ENCODE data around the gene RBM38. TPM values are rescaled to one million over a fixed set of nuclear protein-coding genes. Genes with fewer than 3 reads are reported as not detected.

Gene RBM38
- polyA plus RNA-seq, 12 donors = 38.3 to 92.5 (median 54.2) TPM; not detected in 1

DNA sequence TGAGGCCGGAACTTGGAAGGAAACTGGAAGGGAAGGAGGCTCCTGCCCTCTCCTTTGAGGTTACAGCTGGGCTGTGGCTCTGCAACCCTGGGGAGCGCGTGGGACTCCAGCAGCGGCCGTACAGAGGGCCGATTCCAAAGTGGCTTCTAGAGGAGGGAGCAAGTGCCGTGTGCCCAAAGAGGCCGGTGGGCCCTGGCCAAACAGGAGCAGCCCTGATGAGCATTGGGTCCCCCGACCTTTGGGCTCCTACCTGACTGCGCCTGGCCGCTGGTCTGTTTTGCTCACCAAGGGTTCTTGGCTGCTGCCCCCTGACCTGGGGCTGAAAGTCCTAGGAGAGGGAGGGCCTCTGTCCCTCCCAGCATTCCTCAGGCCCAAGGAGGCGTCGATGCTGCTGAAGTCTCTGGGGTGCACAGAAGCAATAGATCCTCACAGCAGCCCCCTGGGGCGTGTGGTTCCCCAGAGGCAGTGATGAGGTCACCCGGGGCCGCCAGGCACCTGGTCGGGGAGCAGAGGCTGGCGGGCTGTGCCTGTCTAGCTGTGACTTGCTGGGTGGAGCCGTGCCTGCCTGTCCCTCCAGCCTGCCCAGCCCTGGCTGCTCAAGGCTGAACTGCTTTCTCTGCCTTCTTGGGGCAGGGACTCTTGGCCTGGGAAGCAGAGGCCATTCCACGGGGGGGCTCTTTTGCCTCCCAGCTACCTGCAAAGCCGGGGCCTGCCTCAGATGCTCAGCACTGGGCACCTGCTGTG lies 9.8 kb downstream of the RBM38 start:
- no peak for DNase-seq

- DNase-seq = no peak
Measured at GRCh38 chr20:57401565-57401918, 10.3 kb downstream of the RBM38 start.

GRCh38 chr20:57402206-57403125 lies 11.3 kb downstream of the RBM38 start:
- no peak for DNase-seq

GRCh38 chr20:57403216-57403615 lies 12.0 kb downstream of the RBM38 start:
- DNase-seq = no peak

DNA sequence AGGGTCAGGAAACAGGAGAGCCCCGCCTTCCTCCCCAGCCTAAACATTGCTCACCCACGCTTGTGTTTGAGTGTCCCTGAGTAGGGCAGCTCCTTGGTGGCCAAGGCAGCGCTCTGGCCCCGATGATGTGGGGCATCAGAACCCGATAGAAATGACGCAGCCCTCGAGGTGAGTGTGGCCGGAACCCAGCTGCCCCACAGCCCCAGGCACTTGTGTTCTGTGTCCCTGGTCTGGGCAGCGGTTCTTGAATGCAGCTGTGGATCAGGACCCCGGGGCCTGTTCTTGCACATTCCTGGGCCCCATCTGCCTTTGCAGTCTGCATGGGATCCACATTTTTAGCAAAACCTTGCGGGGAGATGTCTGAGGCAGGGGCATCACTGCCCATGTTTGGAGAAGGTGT lies 12.8 kb downstream of the RBM38 start:
- no peak for DNase-seq

- no peak for DNase-seq
Measured at GRCh38 chr20:57404419-57405072, 13.3 kb downstream of the RBM38 start.

DNA sequence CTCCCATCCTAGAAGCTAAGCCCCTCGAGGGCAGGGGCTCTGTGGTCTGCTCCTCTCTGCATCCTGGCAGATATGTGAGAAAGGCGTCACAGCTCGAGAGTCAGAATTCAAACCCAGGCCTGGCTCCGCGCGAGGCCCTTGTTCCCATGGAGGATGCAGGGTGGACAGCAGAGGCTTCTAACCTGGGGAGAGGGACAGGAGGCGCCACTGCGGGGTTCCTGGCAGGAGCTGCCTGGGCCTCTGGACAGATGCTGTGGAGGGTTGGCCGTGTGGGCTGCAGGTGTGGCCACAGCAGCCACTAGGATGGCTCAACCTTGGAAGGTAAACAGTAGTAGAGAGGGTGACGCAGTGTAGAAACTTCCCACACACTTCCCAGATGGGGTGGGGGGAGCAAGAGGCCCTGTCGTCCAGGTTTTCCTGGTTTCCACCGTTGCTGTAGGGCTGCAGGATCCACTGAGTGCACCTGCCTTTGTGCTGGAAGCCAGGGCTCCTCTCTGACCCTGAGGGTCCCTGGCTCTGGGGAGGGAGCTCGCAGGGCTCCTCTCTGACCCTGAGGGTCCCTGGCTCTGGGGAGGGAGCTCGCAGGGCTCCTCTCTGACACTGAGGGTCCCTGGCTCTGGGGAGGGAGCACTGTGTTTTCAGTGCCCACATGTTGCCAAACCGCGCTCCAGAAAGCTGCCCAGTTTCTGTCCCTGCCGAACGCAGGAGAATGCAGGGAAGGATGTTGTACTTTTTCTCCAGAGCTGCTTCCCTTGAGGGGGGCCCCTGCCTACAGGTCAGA lies 14.2 kb downstream of the RBM38 start:
- DNase-seq = no peak

DNA sequence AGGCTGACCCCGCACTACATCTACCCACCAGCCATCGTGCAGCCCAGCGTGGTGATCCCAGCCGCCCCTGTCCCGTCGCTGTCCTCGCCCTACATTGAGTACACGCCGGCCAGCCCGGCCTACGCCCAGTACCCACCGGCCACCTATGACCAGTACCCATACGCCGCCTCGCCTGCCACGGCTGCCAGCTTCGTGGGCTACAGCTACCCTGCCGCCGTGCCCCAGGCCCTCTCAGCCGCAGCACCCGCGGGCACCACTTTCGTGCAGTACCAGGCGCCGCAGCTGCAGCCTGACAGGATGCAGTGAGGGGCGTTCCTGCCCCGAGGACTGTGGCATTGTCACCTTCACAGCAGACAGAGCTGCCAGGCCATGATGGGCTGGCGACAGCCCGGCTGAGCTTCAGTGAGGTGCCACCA lies 16.4 kb downstream of the RBM38 start:
- no peak for DNase-seq

DNA sequence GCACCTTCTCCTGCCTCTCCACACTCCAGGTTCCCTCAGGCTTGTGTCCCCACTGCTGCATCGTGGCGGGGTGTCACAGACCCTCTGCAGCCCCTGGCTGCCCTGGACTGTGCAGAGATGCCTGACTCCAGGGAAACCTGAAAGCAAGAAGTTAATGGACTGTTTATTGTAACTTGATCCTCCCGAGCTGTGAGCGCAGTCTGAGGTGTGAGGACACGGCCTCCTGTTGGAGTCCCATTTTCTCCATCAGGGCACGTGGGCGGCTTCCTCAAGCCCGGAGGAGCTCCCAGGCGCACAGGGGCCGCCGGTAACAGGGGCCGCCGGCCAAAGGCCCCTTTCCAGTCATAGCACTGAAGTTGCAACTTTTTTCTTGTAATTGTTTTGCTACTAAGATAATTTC lies 16.9 kb downstream of the RBM38 start:
- DNase-seq = no peak

GRCh38 chr20:57408536-57409233 lies 17.5 kb downstream of the RBM38 start:
- DNase-seq = no peak

DNA sequence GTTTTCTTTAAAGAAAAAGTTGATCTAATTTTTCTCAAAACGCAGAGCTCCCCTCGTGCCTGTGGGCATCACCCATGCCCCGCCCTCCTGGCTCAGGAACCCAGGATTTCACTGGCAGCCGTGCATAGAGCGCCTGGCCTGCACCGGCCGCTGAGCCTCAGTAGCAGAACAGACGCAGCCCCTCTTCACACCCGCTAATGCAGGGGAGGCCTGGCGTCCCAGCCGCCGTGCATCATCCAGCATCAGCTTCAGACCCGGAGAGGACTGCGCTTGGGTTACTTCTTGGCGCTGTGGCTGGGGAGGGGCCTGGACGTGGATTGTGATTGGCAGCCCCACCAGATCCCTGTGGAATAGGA lies 18.1 kb downstream of the RBM38 start:
- no peak for DNase-seq

GRCh38 chr20:57409672-57410397 lies 18.6 kb downstream of the RBM38 start:
- DNase-seq = no peak

- DNase-seq = no peak
Measured at GRCh38 chr20:57410398-57410920, 19.3 kb downstream of the RBM38 start.

DNA sequence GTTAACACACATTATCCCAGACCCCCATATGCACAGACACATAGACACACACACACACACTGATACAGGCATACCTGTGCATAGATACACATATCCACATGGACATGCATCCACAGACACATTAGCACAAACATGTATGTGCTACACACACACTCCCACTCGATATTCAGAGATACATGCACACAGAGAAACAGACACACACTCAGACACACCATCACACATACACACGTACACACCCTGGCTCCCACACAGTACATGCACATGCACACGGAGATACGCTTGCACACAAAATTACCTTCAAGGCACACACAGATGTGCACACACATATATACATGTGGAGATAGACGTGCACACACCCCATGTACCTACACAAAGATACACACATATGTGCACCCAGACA lies 19.7 kb downstream of the RBM38 start:
- DNase-seq = no peak

DNA sequence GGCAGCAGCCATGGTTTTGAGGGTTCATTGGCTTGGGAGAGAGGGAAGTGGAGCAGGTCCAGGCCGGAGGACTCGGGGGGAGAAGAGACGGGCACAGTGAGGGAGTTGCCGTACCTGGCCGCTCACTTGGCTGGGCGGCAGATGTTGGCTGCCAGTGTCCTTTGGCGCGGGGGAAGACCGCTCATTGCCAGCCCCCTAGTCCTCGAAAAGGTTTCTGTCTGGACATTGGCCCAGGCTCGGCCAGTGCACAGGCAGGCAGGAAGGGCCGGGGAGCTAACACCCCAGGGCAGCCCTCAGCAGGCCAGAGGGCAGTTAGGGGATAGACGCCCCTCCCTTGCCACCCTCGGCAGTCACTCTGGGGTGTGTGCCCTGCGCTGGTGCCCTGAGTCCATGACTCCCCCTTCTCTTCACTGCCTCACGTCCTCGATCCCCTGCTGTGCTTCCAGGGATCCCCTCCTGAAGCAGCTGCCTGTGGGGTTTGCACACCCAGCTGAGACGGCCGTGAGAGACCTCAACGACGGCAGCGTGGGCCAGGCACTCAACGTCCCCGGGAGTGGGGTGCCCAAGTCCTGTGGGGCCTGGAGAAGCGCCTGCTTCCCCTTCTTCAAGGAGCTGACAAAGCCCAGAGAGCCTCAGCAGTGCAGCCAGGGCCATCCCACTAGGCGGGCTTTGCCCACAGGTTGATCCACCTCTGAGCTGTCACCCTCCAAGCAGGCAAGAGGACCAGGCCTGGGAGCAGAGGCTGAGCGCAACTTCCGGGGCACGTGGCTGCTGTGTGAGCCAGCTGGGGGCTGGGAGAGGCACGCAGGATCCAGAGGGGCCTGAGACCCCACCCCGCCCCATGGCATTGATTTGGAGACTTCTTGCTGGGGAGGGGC lies 20.4 kb downstream of the RBM38 start:
- no peak for DNase-seq

GRCh38 chr20:57412347-57413029 lies 21.3 kb downstream of the RBM38 start:
- no peak for DNase-seq

- DNase-seq = no peak
Measured at GRCh38 chr20:57413986-57414385, 22.8 kb downstream of the RBM38 start.

- DNase-seq = no peak
Measured at GRCh38 chr20:57414867-57415592, 23.8 kb downstream of the RBM38 start.
